Peyer's patch (tissue), 4 donors: ENCODE results near the gene CTU2.

Source experiments
- POLR2A ChIP-seq, 2 donors: fragments of 450-650 bp; IDR thresholded peaks; one replicate each; pipeline ENCODE4 v1.5.1; 2017; ENCODE audit warnings: antibody characterized with exemption in 2 of 2, mild to moderate bottlenecking in 2 of 2, moderate library complexity in 2 of 2
- TF ChIP-seq, protein P1 (sequence below), 6 experiments: fragments of 450-650 bp in 4 of 6; fragments of 200-600 bp in 2 of 6; sonication (generic) in 1 of 6; IDR thresholded peaks; one replicate each; pipeline ENCODE4 v1.5.1; 2017 to 2019; ENCODE audit warnings: antibody characterized with exemption in 6 of 6, mild to moderate bottlenecking in 3 of 6, moderate library complexity in 1 of 6

DNA sequence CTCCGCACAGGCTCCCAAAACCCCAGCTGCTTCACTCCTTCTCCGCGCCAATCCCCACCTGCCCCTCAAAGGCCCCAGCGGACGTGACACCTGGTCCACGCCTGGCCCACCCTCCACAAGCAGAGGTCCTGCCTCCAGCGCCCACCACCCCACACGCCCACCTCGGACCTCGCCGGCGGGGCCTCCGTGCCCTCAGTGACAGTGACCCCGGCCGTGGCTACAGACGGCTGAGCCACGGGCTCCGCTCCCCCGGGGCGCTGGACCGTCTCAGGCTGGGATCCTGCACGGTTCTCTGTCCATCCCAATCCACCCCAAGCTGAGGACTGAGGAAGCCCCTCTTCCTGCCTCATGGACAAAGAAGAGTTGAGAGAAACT is 53.7 kb downstream of the CTU2 start:
- TF ChIP-seq, protein P1, sequence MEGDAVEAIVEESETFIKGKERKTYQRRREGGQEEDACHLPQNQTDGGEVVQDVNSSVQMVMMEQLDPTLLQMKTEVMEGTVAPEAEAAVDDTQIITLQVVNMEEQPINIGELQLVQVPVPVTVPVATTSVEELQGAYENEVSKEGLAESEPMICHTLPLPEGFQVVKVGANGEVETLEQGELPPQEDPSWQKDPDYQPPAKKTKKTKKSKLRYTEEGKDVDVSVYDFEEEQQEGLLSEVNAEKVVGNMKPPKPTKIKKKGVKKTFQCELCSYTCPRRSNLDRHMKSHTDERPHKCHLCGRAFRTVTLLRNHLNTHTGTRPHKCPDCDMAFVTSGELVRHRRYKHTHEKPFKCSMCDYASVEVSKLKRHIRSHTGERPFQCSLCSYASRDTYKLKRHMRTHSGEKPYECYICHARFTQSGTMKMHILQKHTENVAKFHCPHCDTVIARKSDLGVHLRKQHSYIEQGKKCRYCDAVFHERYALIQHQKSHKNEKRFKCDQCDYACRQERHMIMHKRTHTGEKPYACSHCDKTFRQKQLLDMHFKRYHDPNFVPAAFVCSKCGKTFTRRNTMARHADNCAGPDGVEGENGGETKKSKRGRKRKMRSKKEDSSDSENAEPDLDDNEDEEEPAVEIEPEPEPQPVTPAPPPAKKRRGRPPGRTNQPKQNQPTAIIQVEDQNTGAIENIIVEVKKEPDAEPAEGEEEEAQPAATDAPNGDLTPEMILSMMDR (IDR thresholded peaks at IDR 0.05), result no peak
- TF ChIP-seq POLR2A (IDR thresholded peaks at IDR 0.05), result no peak
